SIG-M5 treated with dmso at 0.1 percent for 504 hours (cell line): ENCODE measurements around the gene FSTL4.

Experiments used
- DNase-seq: peaks from one replicate; lab custom pipeline; 2025; ENCODE audit not compliant: unreplicated experiment; lab: John Stamatoyannopoulos, UW

Gene FSTL4

GRCh38 chr5:133393776-133394476, 218.4 kb downstream of the FSTL4 start:
- no peak for DNase-seq

- DNase-seq = no peak
These were observed 219.9 kb downstream of the FSTL4 start for GRCh38 chr5:133392448-133392847.

- no peak for DNase-seq
These were observed 220.8 kb downstream of the FSTL4 start for GRCh38 chr5:133391354-133392136.

- DNase-seq = no peak
These were observed 221.7 kb downstream of the FSTL4 start for GRCh38 chr5:133390416-133391353.

GRCh38 chr5:133389066-133389590, 223.2 kb downstream of the FSTL4 start:
- no peak for DNase-seq

- no peak for DNase-seq
These were observed 224.7 kb downstream of the FSTL4 start for GRCh38 chr5:133387621-133388020.

GRCh38 chr5:133387091-133387490, 225.2 kb downstream of the FSTL4 start:
- DNase-seq = no peak

- no peak for DNase-seq
These were observed 225.7 kb downstream of the FSTL4 start for GRCh38 chr5:133386662-133387061.

GRCh38 chr5:133385346-133385745, 227.0 kb downstream of the FSTL4 start:
- no peak for DNase-seq

- no peak for DNase-seq
These were observed 227.4 kb downstream of the FSTL4 start for GRCh38 chr5:133384903-133385302.

- no peak for DNase-seq
These were observed 228.1 kb downstream of the FSTL4 start for GRCh38 chr5:133384120-133384855.

- no peak for DNase-seq
These were observed 228.8 kb downstream of the FSTL4 start for GRCh38 chr5:133383580-133383939.

GRCh38 chr5:133382661-133383579, 229.4 kb downstream of the FSTL4 start:
- no peak for DNase-seq

- no peak for DNase-seq
These were observed 230.6 kb downstream of the FSTL4 start for GRCh38 chr5:133381571-133382365.

GRCh38 chr5:133381041-133381440, 231.3 kb downstream of the FSTL4 start:
- DNase-seq = no peak

- DNase-seq = no peak
These were observed 234.6 kb downstream of the FSTL4 start for GRCh38 chr5:133377736-133378135.

- no peak for DNase-seq
These were observed 235.4 kb downstream of the FSTL4 start for GRCh38 chr5:133376986-133377385.

GRCh38 chr5:133373121-133373870, 239.0 kb downstream of the FSTL4 start:
- peak; percentile 18 for DNase-seq
